HG02852 (cell line): Measurements from ENCODE around the gene ZNF467.

Source experiments
- ATAC-seq: cut with Tn5 transposase; IDR thresholded peaks from one replicate; pipeline ENCODE4 v1.9.1; 2021; ENCODE audit warnings: mild to moderate bottlenecking, moderate library complexity; ENCODE audit not compliant: unreplicated experiment

Gene ZNF467

DNA sequence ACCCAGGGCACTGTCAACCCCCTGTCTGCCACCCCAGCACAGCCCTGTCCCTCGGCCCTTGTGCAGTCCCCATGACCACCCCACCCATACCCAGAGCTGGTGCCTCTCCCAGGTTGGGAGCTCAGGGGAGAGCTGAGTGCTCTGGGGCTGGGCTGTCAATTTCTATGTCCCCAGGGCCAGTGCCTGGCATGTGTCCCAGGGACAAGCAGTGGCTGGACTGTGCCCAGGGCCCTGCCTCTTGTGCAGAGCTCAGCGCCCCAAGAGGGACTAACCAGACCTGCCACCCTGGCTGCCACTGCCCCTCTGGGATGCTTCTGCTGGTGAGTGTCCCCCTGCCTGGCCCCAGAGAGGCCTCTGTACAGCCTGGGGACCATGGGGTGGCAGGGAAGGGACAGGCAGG, 35.8 kb upstream of the ZNF467 start:
- no peak for ATAC-seq

DNA sequence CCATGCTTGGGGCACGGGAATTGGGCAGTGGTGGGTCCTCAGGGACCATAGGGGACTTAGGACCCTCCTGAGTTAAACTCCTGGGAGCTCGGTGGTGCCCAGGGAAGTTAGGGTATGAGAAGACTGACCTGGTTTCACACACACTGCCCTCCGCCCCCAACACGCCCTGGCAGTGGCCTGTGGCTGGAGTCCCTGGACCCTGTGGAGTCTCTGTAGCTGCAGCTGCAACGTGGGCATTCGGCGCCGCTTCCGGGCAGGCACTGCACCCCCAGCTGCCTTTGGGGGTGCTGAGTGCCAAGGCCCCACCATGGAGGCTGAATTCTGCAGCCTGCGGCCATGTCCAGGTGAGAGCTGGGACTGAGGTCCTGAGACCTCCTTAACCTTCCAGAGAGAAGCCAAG, 34.9 kb upstream of the ZNF467 start:
- ATAC-seq, result no peak

DNA sequence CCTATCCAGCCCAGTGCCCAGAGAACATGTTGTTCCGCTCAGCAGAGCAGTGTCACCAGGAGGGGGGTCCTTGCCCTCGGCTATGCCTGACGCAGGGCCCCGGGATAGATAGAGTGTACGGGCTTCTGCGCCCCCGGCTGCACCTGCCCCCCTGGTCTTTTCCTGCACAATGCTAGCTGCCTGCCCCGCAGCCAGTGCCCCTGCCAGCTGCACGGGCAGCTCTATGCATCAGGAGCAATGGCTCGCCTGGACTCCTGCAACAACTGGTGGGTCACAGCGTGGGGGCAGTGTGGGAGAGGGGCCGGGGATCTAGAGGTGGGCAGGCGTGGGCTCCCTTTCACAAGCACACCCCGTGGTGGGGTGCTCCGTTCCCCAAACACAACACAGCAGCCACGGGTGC, 33.3 kb upstream of the ZNF467 start:
- no peak for ATAC-seq

DNA sequence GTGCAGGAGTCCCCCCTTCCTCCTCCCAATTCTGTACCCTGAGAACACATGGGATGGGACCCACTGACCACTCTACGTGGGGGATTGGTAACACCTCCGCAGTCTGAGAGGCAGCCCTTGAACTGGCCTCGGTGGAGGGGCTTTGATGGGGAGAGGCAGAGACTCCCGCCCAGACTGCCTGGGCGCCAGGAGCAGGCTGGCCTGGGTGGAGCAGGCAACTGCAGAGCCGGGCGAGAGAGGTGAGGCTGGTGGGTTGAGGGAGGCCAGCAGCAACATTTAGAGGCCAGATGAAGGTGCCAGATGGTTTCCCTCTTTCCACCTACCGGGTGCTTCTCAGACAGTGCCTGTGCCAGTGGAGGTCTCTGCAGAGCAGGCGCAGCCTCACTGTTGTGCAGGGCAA, 30.7 kb upstream of the ZNF467 start:
- ATAC-seq, result no peak

DNA sequence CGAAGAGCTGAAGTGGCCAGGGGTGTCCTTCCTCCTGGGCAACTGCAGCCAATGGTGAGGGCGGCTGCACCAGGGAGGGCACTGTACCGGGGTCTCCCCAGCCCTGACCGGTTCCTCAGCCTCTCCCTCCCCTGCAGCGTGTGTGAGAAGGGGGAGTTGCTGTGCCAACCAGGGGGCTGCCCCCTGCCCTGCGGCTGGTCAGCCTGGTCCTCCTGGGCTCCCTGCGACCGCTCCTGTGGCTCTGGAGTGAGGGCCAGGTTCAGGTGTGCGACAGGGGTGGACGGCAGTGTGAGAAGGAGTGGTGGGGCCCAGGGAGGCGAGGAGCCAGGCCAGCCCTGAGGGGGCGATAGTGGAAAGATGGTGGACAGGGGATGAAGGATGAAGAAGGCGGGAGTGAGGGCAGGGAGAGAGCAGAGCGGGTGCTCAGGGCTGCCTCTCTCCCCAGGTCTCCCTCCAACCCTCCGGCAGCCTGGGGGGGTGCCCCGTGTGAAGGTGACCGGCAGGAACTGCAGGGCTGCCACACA, 30.2 kb upstream of the ZNF467 start:
- no peak for ATAC-seq

DNA sequence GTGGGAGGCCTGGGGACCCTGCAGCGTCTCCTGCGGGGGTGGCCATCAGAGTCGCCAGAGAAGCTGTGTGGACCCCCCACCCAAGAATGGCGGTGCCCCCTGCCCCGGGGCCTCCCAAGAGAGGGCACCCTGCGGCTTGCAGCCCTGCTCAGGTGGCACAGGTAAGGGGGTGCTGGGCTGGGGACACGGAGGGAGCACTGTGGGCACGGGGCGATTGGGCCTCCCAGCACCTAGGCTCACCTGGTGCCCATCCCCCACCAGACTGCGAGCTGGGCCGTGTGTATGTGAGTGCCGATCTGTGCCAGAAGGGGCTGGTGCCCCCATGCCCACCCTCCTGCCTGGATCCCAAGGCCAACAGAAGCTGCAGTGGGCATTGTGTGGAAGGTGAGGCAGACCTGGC, 29.6 kb upstream of the ZNF467 start:
- ATAC-seq, result no peak

DNA sequence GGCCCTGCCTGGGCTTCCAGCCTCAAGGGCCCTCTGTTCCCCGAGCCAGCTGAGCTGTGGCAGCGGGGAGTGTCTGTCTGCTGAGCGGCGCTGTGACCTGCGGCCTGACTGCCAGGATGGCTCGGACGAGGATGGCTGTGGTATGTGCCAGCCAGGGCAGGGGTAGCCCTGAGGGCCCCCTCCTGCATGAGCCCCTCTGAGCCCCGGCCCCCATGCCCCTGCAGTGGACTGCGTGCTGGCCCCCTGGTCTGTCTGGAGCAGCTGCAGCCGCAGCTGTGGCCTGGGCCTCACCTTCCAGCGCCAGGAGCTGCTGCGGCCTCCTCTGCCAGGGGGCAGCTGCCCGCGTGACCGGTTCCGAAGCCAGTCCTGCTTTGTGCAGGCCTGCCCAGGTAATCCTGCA, 28.4 kb upstream of the ZNF467 start:
- ATAC-seq, result no peak

DNA sequence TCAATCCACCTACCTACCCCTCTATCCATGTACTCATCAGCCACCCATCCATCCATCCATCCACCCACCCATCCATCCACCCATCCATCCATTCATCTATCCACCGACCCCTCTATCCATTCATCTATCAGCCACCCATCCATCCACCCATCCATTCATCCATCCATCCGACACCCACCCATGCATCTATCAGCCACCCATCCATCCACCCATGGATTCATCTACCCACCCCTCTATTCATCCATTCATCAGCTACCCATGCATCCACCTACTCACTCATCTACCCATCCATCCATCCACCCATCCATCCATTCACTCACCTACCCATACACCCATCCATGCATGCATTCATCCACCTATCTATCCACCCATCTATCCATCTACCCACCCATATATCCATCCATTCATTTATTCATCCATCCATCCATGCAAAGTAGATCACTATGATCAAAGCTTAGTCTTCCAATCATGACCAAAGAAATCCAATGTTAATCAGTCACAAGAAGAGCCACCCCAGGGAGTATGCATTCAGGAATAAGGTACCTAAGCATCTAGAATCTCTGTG, 27.7 kb upstream of the ZNF467 start:
- no peak for ATAC-seq

DNA sequence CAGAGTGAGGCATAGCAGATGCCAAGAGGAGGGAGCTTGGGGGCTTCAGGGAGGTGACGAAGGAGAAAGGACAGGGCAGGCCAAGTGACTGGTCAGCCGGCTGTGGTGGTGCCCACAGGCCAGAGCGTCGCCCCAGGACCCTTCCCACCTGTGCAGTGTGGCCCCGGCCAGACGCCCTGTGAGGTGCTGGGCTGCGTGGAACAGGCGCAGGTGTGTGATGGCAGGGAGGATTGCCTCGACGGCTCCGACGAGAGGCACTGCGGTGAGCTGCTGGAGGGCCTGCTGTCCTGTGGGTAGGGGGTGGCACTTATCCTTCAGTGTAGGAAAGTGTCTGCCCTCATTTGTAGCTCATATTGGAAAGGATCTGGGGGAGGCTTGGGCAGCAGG, 26.8 kb upstream of the ZNF467 start:
- ATAC-seq, result no peak

DNA sequence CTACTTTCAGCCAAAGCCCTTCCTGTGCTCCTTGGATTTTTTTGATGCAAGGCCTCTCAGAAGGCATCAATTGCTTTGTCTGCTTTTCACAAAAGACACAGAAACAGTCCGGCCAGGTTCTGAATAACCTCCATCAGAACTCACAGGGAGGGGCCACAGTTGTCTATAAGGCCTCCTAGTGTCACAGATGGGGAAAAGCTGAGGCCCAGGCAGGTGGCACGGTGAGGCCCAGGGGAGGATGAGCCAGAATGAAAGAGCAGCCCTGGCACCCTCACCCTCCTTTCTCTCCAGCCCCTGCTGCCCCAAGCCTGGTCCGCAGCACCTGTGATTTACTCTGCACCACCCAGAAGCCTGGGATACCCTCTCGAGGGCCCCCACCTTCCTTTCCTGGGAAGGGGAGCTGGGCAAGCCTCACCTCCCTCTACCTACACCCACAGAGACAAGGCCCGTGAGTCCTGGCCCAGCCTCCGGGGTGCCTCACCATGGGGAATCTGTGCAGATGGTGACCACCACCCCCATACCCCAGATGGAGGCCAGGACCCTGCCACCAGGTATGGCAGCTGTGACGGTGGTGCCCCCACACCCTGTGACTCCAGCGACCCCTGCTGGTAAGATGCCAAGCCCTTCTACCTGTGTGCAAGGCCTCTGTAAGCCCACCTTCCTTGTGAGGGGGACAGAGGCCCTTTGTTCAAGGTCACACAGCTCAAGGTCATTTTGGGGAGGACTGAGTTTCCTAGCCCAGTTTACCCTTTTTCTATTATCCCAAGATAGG, 26.2 kb upstream of the ZNF467 start:
- no peak for ATAC-seq

DNA sequence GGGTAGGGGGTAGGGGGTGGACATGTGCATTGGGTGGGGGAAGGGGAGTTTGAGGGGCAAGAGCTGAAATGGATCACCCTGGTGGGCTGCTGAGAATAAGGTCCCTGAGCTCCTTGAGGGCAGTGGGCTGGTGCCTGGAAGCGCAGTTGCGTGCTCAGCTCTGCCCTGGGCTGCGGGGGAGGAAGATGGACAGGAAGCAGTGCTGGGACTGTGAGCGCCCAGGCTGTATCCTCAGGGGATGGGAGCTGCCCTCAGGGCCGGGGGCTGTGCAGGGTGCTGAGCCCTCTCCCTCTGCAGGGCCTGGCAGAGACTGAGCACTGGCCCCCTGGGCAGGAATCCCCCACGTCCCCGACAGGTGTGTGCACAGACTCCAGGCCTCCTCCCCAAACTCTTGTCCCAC, 24.4 kb upstream of the ZNF467 start:
- no peak for ATAC-seq

DNA sequence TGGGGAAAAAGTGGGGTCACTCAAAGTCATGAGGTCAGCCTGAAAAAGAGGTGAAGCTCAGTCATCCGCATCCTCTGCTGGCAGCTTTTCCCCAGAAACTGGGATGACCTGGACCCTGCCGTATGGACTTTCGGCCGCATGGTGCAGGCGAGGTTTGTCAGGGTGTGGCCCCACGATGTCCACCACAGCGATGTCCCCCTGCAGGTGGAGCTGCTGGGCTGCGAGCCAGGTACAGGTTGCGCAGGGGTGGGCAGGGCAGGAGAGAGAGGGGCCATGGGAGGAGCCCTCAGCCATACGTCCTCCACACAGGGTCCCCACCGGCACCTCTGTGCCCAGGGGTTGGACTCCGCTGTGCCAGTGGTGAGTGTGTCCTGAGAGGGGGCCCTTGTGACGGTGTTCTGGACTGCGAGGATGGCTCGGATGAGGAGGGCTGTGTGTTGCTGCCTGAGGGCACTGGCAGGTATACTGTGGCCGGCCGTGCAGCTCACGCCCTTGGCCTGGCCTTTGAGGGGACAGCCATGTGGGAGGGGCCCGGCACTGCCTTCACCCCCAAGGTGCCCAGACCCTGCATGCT, 23.0 kb upstream of the ZNF467 start:
- no peak for ATAC-seq

DNA sequence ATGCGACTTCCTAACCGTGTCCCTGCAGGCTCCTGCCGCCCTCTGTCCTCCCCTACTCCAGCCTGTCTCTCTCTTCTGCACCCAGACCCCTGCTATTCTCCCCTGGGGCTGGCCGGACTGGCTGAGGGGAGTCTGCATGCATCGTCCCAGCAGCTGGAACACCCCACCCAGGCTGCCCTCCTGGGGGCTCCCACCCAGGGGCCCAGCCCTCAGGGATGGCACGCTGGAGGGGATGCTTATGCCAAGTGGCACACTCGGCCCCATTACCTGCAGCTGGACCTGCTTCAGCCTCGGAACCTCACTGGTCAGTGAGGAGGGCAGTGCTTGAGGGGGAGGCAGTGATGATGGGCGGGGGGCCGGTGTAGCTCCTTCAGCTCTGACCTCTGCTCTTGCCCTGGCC, 21.7 kb upstream of the ZNF467 start:
- ATAC-seq, result no peak

DNA sequence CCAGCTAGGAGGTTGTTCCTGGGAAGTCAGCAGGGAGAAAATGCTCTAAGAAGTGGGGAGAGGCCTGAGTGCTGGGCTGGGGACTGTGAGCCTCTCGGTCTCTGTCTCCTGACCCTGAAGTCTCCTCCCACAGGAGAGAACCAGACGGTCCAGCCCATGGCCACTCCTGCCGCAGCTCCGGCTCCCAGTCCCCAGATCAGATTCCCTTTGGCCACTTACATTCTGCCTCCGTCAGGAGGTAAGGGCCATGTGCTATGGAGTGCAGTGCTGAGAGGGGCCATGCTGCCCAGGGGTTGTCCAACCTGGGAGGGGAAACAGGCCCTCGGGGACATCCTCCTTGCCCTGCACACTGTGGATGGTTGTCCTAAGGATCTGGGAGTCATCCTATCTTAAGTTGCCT, 21.3 kb upstream of the ZNF467 start:
- ATAC-seq, result no peak

DNA sequence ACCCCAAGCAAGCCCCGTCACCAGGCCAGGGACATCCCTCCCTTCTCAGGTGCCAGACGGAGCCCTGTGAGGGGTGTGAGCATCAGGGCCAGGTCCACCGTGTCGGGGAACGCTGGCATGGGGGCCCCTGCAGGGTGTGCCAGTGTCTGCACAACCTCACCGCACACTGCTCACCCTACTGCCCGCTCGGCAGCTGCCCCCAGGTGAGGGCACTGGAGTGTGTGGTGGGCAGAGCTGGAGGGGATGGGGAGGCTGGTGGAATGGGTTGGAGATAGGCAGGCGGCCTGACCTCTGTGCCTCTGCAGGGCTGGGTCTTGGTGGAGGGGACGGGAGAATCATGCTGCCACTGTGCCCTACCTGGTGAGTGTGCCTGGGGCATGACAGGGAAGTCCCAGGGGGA, 19.9 kb upstream of the ZNF467 start:
- no peak for ATAC-seq

DNA sequence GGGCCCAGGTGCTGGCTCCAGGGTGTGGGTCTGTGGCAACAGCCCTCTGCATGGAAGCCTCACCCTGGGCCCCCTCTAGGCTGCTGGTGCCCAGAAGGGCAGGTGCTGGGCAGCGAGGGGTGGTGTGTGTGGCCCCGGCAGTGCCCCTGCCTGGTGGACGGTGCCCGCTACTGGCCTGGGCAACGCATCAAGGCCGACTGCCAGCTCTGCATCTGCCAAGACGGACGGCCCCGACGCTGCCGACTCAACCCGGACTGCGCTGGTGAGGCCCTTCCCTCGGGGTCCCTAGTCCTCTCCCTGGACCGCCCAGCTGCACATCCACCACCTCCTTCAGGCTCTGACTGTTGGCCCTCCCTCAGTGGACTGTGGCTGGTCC, 18.8 kb upstream of the ZNF467 start:
- ATAC-seq, result no peak

DNA sequence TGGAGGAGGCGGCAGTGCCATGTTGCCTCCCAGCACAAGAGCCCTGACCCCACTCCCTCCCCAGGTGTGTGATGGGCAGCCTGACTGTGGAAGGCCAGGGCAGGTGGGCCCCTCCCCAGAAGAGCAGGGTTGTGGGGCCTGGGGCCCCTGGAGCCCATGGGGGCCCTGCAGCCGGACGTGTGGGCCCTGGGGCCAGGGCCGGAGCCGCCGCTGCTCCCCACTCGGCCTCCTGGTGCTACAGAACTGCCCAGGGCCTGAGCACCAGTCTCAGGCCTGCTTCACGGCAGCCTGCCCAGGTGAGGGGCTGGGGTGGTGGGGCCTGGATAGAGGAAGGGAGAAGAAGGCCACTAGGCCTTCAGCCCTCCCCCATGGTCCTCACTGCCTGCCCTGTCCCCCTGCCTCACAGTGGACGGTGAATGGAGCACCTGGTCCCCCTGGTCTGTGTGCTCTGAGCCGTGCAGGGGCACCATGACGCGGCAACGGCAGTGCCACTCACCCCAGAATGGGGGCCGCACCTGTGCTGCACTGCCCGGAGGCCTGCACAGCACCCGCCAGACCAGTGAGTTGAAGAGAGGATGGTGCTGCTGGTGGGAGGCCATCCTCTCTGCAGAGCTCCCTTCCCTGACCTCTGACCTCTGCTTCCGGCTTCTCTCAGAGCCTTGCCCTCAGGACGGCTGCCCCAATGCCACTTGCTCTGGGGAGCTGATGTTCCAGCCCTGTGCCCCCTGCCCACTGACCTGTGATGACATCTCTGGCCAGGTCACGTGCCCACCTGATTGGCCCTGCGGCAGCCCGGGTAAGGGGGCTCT, 18.2 kb upstream of the ZNF467 start:
- ATAC-seq, result no peak

DNA sequence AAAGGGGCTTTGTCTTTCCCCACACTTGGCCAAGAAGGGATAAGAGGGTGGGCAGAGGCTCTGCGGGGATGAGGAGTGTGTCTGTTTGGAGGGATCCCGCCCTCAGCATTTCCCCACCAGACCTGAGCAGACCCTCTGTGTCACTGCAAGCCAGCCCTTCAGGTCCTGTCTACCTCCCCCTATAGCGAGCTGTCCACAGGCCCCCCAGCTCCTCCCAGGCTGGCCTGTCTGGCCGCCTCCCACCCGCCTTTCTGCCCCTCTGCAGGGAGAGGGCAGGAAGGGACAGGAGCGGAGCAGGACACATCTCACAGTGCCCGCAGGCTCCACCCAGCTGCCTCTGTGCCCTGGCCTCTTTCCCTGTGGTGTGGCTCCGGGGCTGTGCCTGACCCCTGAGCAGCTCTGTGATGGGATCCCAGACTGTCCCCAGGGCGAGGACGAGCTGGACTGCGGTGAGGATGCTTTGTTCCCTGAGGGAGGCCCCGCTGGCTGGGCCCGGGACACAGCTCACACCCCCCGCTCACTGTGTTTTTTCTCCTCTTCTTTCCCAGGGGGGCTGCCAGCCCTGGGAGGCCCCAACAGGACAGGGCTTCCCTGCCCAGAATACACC, 17.5 kb upstream of the ZNF467 start:
- no peak for ATAC-seq

DNA sequence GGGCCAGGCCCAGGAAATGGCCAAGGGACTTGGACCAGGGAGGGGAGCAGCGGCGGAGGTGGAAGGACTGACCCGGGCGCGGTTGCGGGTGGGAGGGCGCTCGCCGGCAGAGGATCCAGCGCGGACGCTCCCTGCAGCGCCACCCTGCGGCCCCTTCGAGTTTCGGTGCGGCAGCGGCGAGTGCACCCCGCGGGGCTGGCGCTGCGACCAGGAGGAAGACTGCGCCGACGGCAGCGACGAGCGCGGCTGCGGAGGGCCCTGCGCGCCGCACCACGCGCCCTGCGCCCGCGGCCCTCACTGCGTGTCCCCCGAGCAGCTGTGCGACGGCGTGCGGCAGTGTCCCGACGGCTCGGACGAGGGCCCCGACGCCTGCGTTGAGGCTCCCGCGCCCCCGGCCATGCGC, 16.8 kb upstream of the ZNF467 start:
- no peak for ATAC-seq

DNA sequence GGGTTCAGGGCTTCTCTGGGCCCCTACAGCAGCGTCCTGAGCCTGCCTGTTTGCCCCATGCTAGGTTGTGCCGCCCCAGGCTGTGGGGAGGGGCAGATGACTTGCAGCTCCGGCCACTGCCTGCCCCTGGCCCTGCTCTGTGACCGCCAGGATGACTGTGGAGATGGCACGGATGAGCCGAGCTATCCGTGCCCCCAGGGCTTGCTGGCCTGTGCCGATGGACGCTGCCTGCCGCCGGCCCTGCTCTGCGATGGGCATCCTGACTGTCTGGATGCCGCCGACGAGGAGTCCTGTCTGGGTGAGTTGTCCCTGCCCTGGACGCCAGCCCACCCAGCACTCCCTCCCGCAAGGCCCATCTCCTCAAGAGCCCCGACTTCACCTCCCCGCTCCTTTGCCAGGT, 15.7 kb upstream of the ZNF467 start:
- no peak for ATAC-seq

DNA sequence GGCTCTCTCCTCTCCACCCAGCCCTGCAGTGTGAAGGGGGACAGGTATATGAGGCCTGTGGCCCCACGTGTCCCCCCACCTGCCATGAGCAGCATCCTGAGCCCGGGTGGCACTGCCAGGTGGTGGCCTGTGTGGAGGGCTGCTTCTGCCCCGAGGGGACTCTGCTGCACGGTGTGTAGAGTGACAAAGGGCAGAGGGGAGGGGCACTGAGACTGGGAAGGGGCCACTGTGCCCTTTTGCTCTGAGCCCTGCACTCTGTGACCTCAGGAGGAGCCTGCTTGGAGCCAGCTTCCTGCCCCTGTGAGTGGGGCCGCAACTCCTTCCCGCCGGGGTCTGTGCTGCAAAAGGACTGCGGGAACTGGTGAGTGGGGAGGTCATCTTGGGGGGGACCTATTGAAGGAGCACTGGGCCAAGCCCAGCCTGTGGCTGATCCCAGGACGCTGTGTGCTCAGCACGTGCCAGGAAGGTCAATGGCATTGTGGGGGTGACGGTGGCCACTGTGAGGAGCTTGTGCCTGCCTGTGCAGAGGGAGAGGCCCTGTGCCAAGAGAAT, 15.0 kb upstream of the ZNF467 start:
- ATAC-seq, result no peak
